Natural killer cell treated with Interleukin-12 subunit alpha and Interleukin-12 subunit beta and Interleukin-15 and Interleukin-18, amount 100 ng/mL, for 72 hours (primary cell): ENCODE measurements around the gene PCDHGA7. TPM values are rescaled to one million over a fixed set of nuclear protein-coding genes. Genes with fewer than 3 reads are reported as not detected.
"Not testable (repeated sequence)": the region's sequence is repeated elsewhere in the genome, so short reads cannot be mapped to it uniquely, and the experiment has no call there.

ENCODE experiments used
- ATAC-seq, 2 donors: fragments of 150-1000 bp; cut with Tn5 transposase in 1 of 2; sonication (Bioruptor Pico), chemical (Tn5 transposase) in 1 of 2; 2 replicates each; pipeline ENCODE4 v1.10.0; 2021
- DNase-seq: peaks from one replicate; pipeline ENCODE4 v3.0.0; 2022; ENCODE audit warnings: low spot score
- H3K27ac Mint-ChIP-seq, 2 donors: 1 replicate in 1 of 2; 2 replicates in 1 of 2; pipeline ENCODE4 v1.8.0; 2022; ENCODE audit warnings: mixed read lengths in 2 of 2, mild to moderate bottlenecking in 1 of 2, moderate library complexity in 1 of 2
- H3K27me3 Mint-ChIP-seq, 2 donors: 1 replicate in 1 of 2; 2 replicates in 1 of 2; pipeline ENCODE4 v1.8.0; 2022; ENCODE audit warnings: mixed read lengths in 2 of 2
- H3K36me3 Mint-ChIP-seq: one replicate; pipeline ENCODE4 v1.8.0; 2022; ENCODE audit warnings: mixed read lengths
- H3K4me1 Mint-ChIP-seq, 2 donors: 1 replicate in 1 of 2; 2 replicates in 1 of 2; pipeline ENCODE4 v1.8.0; 2022; ENCODE audit warnings: low read depth in 2 of 2, mixed read lengths in 2 of 2, mild to moderate bottlenecking in 1 of 2
- H3K4me3 Mint-ChIP-seq: one replicate; pipeline ENCODE4 v1.8.0; 2022; ENCODE audit warnings: mixed read lengths
- H3K9me3 Mint-ChIP-seq: 2 replicates; pipeline ENCODE4 v1.8.0; 2022; ENCODE audit warnings: mixed read lengths
- total RNA-seq, 2 donors: library from RNA; stranded (reverse); gene quantifications; one replicate each; pipeline ENCODE4 v1.2.3, GENCODE V29; 2022

Gene PCDHGA7
- total RNA-seq, 2 donors from 2014 or later = 0.10 to 0.25 TPM

DNA sequence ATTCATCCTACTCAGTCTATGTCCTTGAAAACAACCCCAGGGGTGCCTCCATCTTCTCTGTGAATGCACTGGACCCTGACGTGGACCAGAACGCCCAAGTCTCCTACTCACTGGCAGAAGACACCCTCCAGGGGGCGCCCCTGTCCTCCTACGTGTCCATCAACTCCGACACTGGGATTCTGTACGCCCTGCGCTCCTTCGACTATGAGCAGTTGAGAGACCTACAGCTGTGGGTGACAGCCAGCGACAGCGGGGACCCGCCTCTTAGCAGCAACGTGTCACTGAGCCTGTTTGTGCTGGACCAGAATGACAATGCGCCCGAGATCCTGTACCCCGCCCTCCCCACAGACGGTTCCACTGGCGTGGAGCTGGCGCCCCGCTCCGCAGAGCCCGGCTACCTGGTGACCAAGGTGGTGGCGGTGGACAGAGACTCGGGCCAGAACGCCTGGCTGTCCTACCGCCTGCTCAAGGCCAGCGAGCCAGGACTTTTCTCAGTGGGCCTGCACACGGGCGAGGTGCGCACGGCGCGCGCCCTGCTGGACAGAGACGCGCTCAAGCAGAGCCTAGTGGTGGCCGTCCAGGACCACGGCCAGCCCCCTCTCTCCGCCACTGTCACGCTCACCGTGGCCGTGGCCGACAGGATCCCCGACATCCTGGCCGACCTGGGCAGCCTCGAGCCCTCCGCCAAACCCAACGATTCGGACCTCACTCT, 6.9 kb upstream of the PCDHGA7 start:
- not testable (repeated sequence) for ATAC-seq, H3K27ac Mint-ChIP-seq, DNase-seq, H3K4me1 Mint-ChIP-seq, H3K4me3 Mint-ChIP-seq, H3K9me3 Mint-ChIP-seq
- H3K27me3 Mint-ChIP-seq = peaks cover 38 to 41% of the 10 kb centered on the region in 2 donors
- H3K36me3 Mint-ChIP-seq = peaks cover 17% of the 10 kb centered on the region

- H3K9me3 Mint-ChIP-seq = no peaks in the 10 kb centered on the region
Measured at GRCh38 chr5:141383345-141383744, 803 bp downstream of the PCDHGA7 start.

DNA sequence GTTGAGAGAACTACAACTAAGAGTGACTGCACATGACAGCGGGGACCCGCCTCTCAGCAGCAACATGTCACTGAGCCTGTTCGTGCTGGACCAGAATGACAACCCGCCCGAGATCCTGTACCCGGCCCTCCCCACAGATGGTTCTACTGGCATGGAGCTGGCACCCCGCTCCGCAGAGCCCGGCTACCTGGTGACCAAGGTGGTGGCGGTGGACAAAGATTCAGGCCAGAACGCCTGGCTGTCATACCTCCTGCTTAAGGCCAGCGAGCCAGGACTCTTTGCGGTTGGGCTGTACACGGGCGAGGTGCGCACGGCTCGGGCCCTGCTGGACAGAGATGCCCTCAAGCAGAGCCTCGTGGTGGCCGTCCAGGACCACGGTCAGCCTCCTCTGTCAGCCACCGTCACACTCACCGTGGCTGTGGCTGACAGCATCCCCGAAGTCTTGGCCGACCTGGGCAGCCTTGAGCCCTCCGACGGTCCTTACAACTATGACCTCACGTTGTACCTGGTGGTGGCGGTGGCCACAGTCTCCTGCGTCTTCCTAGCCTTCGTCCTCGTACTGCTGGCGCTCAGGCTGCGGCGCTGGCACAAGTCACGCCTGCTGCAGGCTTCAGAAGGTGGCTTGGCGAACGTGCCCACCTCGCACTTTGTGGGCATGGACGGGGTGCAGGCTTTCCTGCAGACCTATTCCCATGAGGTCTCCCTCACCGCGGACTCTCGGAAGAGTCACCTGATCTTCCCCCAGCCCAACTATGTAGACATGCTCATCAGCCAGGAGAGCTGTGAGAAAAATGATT, 2.1 kb downstream of the PCDHGA7 start:
- Mint-ChIP-seq H3K27me3 (peaks cover 43 to 59% of the 10 kb centered on the region in 2 donors), H3K27ac (no peak overlapping the region), H3K9me3 (no peaks in the 10 kb centered on the region), H3K36me3 (peaks cover 9% of the 10 kb centered on the region), H3K4me1 (no peaks in the 10 kb centered on the region), H3K4me3 (no peak overlapping the region)
- ATAC-seq = no peak
- DNase-seq = no peak

More at GRCh38 chr5:141383345-141383744, 803 bp downstream of the PCDHGA7 start:
- Mint-ChIP-seq H3K4me1 (no peaks in the 10 kb centered on the region), H3K27me3 (peaks cover 39 to 61% of the 10 kb centered on the region in 2 donors), H3K27ac (no peak overlapping the region), H3K4me3 (no peak overlapping the region), H3K36me3 (peaks cover 2% of the 10 kb centered on the region)
- DNase-seq (no peak), ATAC-seq (no peak)

GRCh38 chr5:141387557-141388311, 5.2 kb downstream of the PCDHGA7 start, which contains the start of gene PCDHGB4:
PCDHGB4 (plus strand) TSS chr5:141387698; CDS start chr5:141387885, 187 bp downstream.
- peak within 1 kb of the TSS; percentile 63 for H3K4me3 Mint-ChIP-seq

DNA sequence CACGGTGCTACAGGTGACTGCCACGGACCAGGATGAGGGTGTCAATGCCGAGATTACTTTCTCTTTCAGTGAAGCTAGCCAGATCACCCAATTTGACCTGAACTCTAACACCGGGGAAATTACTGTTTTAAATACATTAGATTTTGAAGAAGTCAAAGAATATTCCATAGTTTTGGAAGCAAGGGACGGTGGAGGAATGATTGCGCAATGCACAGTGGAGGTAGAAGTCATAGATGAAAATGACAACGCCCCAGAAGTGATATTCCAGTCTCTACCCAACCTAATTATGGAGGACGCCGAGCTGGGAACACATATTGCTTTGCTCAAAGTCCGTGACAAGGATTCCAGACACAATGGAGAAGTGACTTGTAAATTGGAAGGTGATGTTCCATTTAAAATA, 6.1 kb downstream of the PCDHGA7 start:
- peaks cover 39 to 71% of the 10 kb centered on the region in 2 donors for H3K27me3 Mint-ChIP-seq
- peaks cover 14% of the 10 kb centered on the region for H3K36me3 Mint-ChIP-seq
- ATAC-seq = no peak
- H3K4me1 Mint-ChIP-seq = peaks cover 0 to 4% of the 10 kb centered on the region in 2 donors
- no peaks in the 10 kb centered on the region for H3K9me3 Mint-ChIP-seq
- H3K27ac Mint-ChIP-seq = no peak overlapping the region
- H3K4me3 Mint-ChIP-seq = no peak overlapping the region
- DNase-seq = no peak

More at GRCh38 chr5:141387557-141388311, 5.2 kb downstream of the PCDHGA7 start, which contains the start of gene PCDHGB4:
- H3K27ac Mint-ChIP-seq, H3K4me1 Mint-ChIP-seq, DNase-seq, H3K9me3 Mint-ChIP-seq: not testable (repeated sequence)
- Mint-ChIP-seq H3K27me3 (peaks cover 42 to 74% of the 10 kb centered on the region in 2 donors), H3K36me3 (peaks cover 14% of the 10 kb centered on the region)
- ATAC-seq = peak; percentile 78 to 84

DNA sequence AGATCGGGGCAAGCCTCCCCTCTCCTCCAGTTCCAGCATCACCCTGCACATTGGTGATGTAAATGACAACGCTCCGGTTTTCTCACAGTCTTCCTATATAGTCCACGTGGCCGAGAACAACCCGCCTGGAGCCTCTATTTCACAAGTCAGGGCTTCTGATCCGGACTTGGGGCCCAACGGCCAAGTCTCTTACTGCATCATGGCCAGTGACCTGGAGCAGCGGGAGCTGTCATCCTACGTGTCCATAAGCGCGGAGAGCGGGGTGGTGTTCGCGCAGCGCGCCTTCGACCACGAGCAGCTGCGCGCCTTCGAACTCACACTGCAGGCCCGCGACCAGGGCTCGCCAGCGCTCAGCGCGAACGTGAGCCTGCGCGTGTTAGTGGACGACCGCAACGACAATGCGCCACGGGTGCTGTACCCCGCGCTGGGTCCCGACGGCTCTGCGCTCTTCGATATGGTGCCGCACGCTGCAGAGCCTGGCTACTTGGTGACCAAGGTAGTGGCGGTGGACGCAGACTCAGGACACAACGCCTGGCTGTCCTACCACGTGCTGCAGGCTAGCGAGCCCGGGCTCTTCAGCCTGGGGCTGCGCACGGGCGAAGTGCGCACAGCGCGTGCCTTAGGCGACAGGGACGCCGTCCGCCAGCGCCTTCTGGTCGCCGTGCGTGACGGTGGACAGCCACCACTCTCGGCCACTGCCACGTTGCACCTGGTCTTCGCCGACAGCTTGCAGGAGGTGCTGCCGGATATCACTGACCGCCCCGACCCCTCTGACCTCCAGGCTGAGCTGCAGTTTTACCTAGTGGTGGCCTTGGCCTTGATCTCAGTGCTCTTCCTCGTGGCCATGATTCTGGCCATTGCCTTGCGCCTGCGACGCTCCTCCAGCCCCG, 6.9 kb downstream of the PCDHGA7 start:
- Mint-ChIP-seq H3K9me3 (no peaks in the 10 kb centered on the region), H3K27ac (no peak overlapping the region), H3K36me3 (peaks cover 19% of the 10 kb centered on the region), H3K27me3 (peaks cover 43 to 74% of the 10 kb centered on the region in 2 donors), H3K4me1 (peaks cover 0 to 4% of the 10 kb centered on the region in 2 donors), H3K4me3 (no peak overlapping the region)
- ATAC-seq (no peak), DNase-seq (no peak)

DNA sequence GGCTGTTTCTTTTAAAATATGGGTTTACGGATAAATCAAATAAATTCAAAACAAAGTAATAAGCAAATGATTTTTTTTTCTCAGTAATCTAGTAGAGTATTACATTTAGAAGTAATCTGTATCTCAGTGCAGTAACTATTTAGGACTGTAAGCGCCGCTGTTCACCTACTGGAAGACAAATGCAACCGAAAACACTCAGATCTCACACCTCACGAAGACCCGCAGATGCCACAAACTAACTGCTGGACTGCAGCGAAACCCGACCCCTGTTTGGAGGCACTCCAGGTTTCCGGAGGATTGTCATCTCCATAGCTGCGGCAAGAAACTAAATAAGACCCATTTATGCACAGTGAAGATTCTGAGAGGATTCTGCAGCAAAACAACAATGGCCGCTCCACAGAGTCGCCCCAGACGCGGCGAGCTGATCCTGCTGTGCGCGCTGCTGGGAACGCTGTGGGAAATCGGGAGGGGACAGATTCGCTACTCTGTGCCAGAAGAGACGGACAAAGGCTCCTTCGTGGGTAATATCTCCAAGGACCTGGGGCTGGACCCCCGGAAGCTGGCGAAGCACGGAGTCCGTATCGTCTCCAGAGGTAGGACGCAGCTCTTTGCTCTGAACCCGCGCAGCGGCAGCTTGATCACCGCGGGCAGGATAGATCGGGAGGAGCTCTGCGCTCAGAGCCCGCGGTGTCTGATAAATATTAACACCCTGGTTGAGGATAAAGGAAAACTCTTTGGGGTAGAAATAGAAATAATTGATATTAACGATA, 10.1 kb downstream of the PCDHGA7 start, which contains the start of gene PCDHGA8:
PCDHGA8 (plus strand) TSS at position 205 of the 770 bp plus-strand sequence; CDS start at position 386, 181 bp downstream.
- H3K4me1 Mint-ChIP-seq = peaks cover 0 to 4% of the 10 kb centered on the region in 2 donors
- H3K9me3 Mint-ChIP-seq = no peaks in the 10 kb centered on the region
- peaks cover 41 to 70% of the 10 kb centered on the region in 2 donors for H3K27me3 Mint-ChIP-seq
- peaks cover 24% of the 10 kb centered on the region for H3K36me3 Mint-ChIP-seq
- ATAC-seq (no peak), DNase-seq (no peak)
- no peak within 1 kb of the TSS for H3K27ac Mint-ChIP-seq
- no peak within 1 kb of the TSS for H3K4me3 Mint-ChIP-seq

GRCh38 chr5:141393267-141393666, 10.7 kb downstream of the PCDHGA7 start:
- DNase-seq = no peak
- Mint-ChIP-seq H3K27me3 (peaks cover 40 to 68% of the 10 kb centered on the region in 2 donors), H3K4me1 (peaks cover 0 to 4% of the 10 kb centered on the region in 2 donors), H3K9me3 (no peaks in the 10 kb centered on the region), H3K36me3 (peaks cover 23% of the 10 kb centered on the region), H3K4me3 (no peak overlapping the region), H3K27ac (no peak overlapping the region)
- no peak for ATAC-seq

DNA sequence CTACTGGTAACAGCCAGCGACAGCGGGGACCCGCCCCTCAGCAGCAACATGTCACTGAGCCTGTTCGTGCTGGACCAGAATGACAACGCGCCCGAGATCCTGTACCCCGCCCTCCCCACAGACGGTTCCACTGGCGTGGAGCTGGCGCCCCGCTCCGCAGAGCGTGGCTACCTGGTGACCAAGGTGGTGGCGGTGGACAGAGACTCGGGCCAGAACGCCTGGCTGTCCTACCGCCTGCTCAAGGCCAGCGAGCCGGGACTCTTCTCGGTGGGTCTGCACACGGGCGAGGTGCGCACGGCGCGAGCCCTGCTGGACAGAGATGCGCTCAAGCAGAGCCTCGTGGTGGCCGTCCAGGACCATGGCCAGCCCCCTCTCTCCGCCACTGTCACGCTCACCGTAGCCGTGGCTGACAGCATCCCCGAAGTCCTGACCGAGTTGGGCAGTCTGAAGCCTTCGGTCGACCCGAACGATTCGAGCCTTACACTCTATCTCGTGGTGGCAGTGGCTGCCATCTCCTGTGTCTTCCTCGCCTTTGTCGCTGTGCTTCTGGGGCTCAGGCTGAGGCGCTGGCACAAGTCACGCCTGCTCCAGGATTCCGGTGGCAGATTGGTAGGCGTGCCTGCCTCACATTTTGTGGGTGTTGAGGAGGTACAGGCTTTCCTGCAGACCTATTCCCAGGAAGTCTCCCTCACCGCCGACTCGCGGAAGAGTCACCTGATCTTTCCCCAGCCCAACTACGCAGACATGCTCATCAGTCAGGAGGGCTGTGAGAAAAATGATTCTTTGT, 12.1 kb downstream of the PCDHGA7 start:
- not testable (repeated sequence) for H3K4me1 Mint-ChIP-seq, DNase-seq, H3K4me3 Mint-ChIP-seq, H3K9me3 Mint-ChIP-seq, H3K27ac Mint-ChIP-seq, ATAC-seq
- peaks cover 39 to 69% of the 10 kb centered on the region in 2 donors for H3K27me3 Mint-ChIP-seq
- H3K36me3 Mint-ChIP-seq = peaks cover 16% of the 10 kb centered on the region

GRCh38 chr5:141397756-141398551, 15.4 kb downstream of the PCDHGA7 start, which contains the start of gene PCDHGB5:
PCDHGB5 (plus strand) TSS chr5:141397947; CDS start chr5:141398128, 181 bp downstream.
- not testable (repeated sequence) for H3K9me3 Mint-ChIP-seq, H3K27ac Mint-ChIP-seq, H3K4me1 Mint-ChIP-seq, DNase-seq
- peak within 1 kb of the TSS; percentile 34 for H3K4me3 Mint-ChIP-seq
- H3K27me3 Mint-ChIP-seq = peaks cover 38 to 57% of the 10 kb centered on the region in 2 donors
- peak; percentile 89 to 92 for ATAC-seq
- peaks cover 17% of the 10 kb centered on the region for H3K36me3 Mint-ChIP-seq

DNA sequence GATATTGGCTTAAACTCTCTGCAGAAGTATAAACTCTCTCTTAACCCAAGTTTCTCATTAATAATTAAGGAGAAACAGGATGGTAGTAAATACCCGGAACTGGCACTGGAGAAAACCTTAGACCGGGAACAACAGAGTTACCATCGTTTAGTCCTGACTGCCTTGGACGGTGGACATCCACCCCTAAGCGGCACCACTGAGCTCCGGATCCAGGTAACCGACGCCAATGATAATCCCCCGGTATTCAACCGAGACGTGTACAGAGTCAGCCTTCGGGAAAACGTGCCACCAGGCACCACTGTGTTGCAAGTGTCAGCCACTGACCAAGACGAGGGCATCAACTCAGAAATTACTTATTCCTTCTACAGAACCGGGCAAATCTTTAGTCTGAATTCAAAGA, 16.1 kb downstream of the PCDHGA7 start:
- ATAC-seq (no peak), DNase-seq (no peak)
- Mint-ChIP-seq H3K27me3 (peaks cover 36 to 55% of the 10 kb centered on the region in 2 donors), H3K4me3 (peak overlapping the region; percentile 15), H3K36me3 (peaks cover 17% of the 10 kb centered on the region), H3K9me3 (peaks cover 4% of the 10 kb centered on the region), H3K4me1 (peaks cover 6 to 10% of the 10 kb centered on the region in 2 donors), H3K27ac (no peak overlapping the region)
